SK-N-SH (cell line): ENCODE data around the gene RNU11. TPM values are rescaled to one million over a fixed set of nuclear protein-coding genes. Genes with fewer than 3 reads are reported as not detected.

Source experiments
- polyA plus RNA-seq, 3 experiments: library from polyadenylated mRNA; depleted of rRNA; stranded (reverse); fragments of >200 nt; gene quantifications; 2 replicates each; pipeline ENCODE4 v1.2.3, GENCODE V29; 2012
- small RNA-seq, 7 experiments: library from RNA; depleted of rRNA; stranded (forward); fragments of <200 nt; gene quantifications; one replicate each; pipeline ENCODE3, GENCODE V24; 2012

Gene RNU11
- polyA plus RNA-seq, 1 of the 3 experiments (the other 2 are of a cell fraction): not detected

Small RNA genes lying within 50 kb of the gene (small RNA-seq; reads per million reads assigned to genes)
- gene RF00422 (0 reads per million in 7 experiments), gene RNU11 (0 reads per million in 7 experiments)

Other genes with a start within 250 kb of the RNU11 start
- gene RCC1, start 142.6 kb upstream of the RNU11 start, polyA plus RNA-seq (2012; rRNA removed): 56.2 and 61.0 TPM in 2 replicates
- 25.8 and 31.2 TPM in 2 replicates for gene TRNAU1AP, start 95.5 kb upstream of the RNU11 start, polyA plus RNA-seq (2012; rRNA removed)
- gene RAB42, start 56.3 kb upstream of the RNU11 start, polyA plus RNA-seq (2012; rRNA removed): 4.6 and 5.5 TPM in 2 replicates
- 34.9 and 44.2 TPM in 2 replicates for gene TAF12, start 5.5 kb upstream of the RNU11 start, polyA plus RNA-seq (2012; rRNA removed)
- 3.6 TPM in 2 replicates for gene GMEB1, start 20.2 kb downstream of the RNU11 start, polyA plus RNA-seq (2012; rRNA removed)
- 45.2 and 54.8 TPM in 2 replicates for gene YTHDF2, start 88.3 kb downstream of the RNU11 start, polyA plus RNA-seq (2012; rRNA removed)
- 0.07 and 0.24 TPM in 2 replicates for gene OPRD1, start 163.6 kb downstream of the RNU11 start, polyA plus RNA-seq (2012; rRNA removed)